ENCODE data around the gene SLC29A3.
"Not testable (repeated sequence)": the region's sequence is repeated elsewhere in the genome, so short reads cannot be mapped to it uniquely, and the experiment has no call there.

The SLC29A3 gene

GRCh38 chr10:71284544-71285179, 34.4 kb upstream of the SLC29A3 start:
- no peak for DNase-seq

DNA sequence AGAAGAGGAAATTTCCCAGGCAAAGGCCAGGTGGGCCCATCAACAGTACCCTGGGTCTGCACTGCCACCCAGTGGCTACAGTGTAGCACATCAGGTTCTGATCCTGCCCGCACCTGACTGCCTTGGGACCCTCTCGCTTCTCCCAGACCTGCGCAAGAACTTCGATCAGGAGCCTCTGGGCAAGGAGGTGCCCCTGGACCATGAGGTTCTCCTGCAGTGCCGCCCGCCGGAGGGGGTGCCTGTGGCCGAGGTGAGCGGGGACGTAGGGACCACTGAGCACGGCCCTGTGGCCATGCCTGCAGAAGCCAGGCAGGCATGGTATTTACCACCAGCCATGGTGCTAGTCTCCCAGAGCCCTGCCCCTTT, 33.9 kb upstream of the SLC29A3 start:
- DNase-seq, result no peak

DNA sequence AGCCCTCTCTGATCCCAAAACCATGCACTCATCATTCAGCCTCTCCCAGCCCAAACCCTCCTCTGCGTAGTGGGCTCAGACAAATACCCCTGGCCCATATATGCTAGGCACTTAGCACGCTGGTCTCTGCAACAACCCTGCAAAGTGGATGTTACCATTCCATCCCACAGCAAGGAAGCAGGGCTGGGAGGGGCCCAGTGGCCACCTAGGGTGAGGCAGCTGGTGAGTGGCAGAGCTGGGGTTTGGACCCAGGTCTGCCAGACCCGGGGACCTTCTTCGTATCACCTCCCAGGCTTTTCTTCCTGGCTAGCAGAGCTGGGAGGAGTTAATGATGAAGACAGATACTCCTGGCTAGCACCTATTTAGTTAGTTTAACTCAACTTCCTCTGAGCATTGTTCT, 33.1 kb upstream of the SLC29A3 start:
- DNase-seq, result no peak

DNA sequence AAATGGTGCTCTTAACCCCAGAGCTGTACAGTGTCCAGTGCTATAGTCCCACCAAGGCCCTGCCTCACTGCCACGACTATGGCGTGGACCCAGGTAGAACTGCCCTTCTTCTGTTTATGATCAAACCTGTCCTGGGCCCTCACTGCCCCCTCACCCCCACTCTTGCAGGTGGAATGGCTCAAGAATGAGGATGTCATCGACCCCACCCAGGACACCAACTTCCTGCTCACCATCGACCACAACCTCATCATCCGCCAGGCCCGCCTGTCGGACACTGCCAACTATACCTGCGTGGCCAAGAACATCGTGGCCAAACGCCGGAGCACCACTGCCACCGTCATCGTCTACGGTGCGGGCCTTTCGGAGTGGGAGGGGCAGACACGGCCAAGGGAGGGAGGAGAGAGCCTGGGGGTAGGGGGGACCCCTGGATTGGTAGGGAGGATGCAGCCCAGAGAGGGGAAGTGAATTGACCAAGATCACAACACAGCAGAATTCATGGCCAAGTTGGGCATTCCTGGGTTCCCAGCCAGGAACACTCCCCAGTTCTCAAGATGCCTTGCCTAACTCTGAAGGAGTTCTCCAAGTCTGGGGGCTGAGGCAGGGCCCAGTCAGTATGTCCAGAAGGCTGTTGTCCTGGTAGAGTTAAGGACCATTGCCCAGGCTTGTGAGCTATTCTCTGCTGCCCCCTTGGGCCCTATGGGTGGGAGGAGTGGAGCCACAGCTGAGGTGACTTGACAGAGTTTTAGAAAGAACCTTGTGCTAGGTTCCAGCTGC, 32.4 kb upstream of the SLC29A3 start:
- DNase-seq, result no peak

GRCh38 chr10:71287456-71287855, 31.6 kb upstream of the SLC29A3 start:
- no peak for DNase-seq

DNA sequence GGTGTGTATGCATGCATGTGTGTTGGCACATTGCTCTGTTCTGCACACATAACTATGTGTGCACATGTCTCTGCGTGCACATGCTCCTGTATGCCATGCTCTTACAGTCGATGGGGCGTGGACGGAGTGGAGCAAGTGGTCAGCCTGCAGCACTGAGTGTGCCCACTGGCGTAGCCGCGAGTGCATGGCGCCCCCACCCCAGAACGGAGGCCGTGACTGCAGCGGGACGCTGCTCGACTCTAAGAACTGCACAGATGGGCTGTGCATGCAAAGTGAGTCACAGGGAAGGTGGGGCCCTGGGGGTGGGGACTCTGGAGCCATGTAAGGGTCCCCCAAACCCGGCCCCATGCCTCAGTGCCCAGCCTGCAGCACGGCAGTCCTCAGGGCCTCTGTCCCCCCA, 30.6 kb upstream of the SLC29A3 start:
- no peak for DNase-seq

DNA sequence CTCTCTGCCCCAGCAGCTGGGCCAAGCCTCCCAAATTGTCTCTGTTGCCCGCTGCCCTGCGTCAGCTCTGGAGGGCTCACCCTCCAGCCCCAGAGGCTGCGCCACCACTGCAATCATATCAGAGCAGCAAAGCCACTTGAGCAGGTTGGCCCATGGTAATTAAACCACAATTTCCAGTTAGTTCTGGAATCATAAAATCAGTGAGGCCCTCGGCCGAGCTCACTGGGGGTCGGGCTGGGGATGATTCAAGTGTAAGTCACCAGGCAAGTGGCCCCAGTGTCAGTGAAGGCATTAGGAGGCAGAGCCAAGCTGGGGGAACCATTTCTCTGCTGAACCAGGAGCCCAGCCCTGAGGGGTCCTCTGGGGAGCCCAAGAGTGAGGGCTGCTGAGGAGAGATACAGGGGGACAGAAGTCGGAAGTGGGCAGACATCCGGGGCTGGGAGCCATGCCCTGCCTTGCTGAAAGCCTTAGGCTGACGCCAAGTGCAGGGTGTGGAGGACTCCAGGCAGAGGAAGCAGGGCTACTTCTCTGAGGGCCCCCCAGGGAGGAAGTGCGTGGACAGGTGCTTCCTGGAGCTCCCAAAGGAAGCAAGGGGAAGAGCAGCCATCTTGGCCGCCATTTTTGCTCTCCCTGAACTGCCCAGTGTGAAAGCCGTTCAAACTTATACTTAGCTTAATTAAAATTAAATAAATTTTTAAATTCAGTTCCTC, 29.5 kb upstream of the SLC29A3 start:
- no peak for DNase-seq

GRCh38 chr10:71290331-71290730, 28.7 kb upstream of the SLC29A3 start:
- no peak for DNase-seq

- DNase-seq, result no peak
These were observed 28.1 kb upstream of the SLC29A3 start for GRCh38 chr10:71290806-71291527.

DNA sequence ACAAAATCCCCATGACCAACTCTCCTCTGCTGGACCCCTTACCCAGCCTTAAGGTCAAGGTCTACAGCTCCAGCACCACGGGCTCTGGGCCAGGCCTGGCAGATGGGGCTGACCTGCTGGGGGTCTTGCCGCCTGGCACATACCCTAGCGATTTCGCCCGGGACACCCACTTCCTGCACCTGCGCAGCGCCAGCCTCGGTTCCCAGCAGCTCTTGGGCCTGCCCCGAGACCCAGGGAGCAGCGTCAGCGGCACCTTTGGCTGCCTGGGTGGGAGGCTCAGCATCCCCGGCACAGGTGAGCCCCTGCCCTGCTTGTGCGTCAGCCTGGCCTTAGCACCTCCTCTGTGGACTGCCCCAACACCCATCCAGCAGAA, 27.5 kb upstream of the SLC29A3 start:
- no peak for DNase-seq

DNA sequence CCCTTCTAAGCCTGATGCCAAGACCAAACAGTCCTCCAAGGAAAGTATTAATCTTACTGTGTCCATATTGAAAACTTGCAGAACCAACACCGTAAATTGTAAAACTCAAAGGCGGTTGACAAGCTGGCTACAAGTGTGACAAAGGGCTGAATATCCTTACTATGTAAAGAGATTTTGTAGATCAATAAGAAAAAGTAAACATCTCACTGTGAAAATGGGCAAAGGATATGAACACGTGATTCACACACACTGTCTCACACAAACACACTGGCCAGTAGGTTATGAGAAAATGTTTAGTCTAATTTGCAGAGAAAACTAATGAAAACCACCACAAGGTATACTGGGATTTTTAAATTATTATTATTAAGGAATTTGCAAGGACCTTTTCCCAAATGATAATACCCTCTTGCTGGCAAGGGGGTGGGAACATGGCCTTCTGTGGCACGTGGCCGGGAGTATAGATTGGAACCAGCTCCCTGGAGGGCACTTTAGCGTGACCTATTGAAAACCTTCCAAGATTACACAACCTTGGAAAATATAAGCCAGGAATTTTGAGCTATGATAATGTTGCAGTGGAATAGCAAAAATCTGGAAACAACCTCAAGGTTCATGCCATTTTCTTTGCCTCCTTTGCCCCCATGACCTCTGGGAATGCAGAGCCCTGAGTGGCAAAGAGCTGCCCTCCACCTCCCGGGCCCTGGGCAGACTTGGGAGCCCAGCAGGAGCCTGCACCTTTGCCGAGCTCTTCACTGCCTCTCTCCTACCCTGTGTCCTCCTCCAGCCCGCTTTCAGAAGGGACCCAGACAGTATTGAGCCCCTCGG, 26.2 kb upstream of the SLC29A3 start:
- DNase-seq, result no peak

- no peak for DNase-seq
These were observed 25.5 kb upstream of the SLC29A3 start for GRCh38 chr10:71293446-71294084.

- DNase-seq, result no peak
These were observed 24.9 kb upstream of the SLC29A3 start for GRCh38 chr10:71294091-71294561.

DNA sequence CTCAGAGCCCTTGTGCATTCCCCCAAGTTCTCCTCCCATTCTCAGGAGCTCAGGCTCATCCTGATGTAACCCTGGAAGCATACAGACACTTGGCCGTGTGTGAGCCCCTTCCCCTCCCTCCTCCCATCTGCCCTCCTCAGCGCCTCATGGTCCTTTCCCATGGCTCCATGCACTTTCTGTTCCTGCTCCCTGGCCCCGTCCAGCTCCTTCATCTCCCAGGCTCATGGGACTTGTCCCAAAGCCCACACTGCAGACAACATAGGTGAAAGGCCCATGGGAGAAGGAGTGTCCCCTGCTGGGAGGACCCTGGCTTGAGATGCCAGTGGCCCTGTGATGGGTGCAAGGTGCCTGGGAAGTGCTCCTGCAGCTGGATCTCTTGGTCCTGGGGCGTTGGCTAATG, 24.2 kb upstream of the SLC29A3 start:
- no peak for DNase-seq

DNA sequence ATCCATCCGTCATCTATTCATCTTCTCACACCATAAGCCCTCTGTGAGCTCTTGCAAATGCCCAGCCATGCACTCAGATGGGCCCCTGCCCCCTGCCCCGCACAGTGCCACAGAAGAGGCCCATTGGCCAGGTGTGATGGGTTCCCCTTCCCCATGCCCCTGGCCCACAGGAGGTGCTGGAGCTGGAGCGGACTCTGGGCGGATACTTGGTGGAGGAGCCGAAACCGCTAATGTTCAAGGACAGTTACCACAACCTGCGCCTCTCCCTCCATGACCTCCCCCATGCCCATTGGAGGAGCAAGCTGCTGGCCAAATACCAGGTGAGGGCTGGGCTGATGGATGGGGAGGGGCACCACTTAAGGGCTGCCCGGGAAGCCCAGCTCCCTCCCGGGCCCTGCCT, 23.4 kb upstream of the SLC29A3 start:
- DNase-seq, result no peak

- DNase-seq, result no peak
These were observed 23.0 kb upstream of the SLC29A3 start for GRCh38 chr10:71296086-71296485.

- DNase-seq, result not testable (repeated sequence)
These were observed 22.2 kb upstream of the SLC29A3 start for GRCh38 chr10:71296811-71297210.

DNA sequence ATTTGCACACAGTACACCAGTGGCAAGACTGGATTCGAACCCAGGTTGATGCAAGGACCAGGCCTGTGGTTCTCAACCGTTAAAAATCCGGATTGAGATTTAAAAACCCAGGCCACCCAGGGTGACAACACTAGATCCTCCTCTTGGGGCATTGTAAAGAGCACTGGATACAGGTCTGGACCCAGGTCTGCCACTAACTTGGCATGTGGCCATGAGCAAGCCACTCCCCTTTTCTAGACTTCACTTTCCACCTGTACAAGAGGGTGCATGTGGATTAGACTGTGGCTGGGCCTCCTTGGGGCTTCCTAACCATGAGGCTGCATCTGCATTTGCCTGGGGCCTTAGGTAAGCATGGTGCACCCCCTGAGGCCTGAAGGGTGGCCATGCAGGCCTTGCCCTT, 21.7 kb upstream of the SLC29A3 start:
- DNase-seq, result no peak

- DNase-seq, result no peak
These were observed 19.8 kb upstream of the SLC29A3 start for GRCh38 chr10:71299071-71299785.

GRCh38 chr10:71300555-71301370, 18.3 kb upstream of the SLC29A3 start:
- DNase-seq, result no peak

Data from fibroblast of skin of scalp (primary cell).